B cell (primary cell): ENCODE measurements around the gene RAB28.

Experiments used
- EZH2 ChIP-seq: IDR thresholded peaks from 2 replicates; pipeline ENCODE4 v1.6.1; 2012; ENCODE audit warnings: borderline replicate concordance, low read depth, mild to moderate bottlenecking, moderate library complexity, low read length; ENCODE audit not compliant: insufficient read depth, poor library complexity, severe bottlenecking
- TF ChIP-seq, protein P1 (sequence below): fragments of 200-600 bp; IDR thresholded peaks from one replicate; pipeline ENCODE4 v1.8.0; 2022; ENCODE audit warnings: antibody characterized with exemption, mild to moderate bottlenecking

GRCh38 chr4:13509442-13509841 is 25.3 kb upstream of the RAB28 start:
- TF ChIP-seq, protein P1, sequence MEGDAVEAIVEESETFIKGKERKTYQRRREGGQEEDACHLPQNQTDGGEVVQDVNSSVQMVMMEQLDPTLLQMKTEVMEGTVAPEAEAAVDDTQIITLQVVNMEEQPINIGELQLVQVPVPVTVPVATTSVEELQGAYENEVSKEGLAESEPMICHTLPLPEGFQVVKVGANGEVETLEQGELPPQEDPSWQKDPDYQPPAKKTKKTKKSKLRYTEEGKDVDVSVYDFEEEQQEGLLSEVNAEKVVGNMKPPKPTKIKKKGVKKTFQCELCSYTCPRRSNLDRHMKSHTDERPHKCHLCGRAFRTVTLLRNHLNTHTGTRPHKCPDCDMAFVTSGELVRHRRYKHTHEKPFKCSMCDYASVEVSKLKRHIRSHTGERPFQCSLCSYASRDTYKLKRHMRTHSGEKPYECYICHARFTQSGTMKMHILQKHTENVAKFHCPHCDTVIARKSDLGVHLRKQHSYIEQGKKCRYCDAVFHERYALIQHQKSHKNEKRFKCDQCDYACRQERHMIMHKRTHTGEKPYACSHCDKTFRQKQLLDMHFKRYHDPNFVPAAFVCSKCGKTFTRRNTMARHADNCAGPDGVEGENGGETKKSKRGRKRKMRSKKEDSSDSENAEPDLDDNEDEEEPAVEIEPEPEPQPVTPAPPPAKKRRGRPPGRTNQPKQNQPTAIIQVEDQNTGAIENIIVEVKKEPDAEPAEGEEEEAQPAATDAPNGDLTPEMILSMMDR: no peak
- no peak for TF ChIP-seq EZH2
